ENCODE results near the gene RAD50.
"Not testable (repeated sequence)": the region's sequence is repeated elsewhere in the genome, so short reads cannot be mapped to it uniquely, and the experiment has no call there.

The RAD50 gene

GRCh38 chr5:132675936-132676689 lies 119.3 kb downstream of the RAD50 start:
- no peak for DNase-seq (ENCODE audit: low read depth)

DNA sequence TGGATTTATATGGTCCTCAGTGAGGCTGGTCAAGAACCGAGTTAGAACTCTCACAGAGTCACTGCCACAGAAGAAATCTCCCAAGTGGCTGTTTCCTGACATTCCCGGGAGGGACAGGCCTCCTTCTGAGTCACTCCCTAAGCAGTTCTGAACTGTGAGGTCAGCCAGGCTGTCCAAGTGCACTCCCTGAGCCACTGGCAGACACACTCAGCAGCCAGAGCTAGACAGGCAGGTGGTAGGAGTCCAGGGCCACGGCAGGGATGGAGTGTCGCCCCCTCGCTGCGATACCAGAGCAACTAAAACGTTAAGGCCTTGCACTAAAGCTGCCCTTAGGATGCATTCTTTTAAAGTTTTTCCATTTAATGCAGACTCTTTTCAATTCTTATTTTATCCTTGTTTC lies 120.4 kb downstream of the RAD50 start:
- no peak for DNase-seq (ENCODE audit: low read depth)

GRCh38 chr5:132677682-132678400 lies 121.1 kb downstream of the RAD50 start:
- DNase-seq (ENCODE audit: low read depth), result no peak

GRCh38 chr5:132678735-132679134 lies 122.0 kb downstream of the RAD50 start:
- DNase-seq (ENCODE audit: low read depth), result no peak

- DNase-seq (ENCODE audit: low read depth), result no peak
Observed at GRCh38 chr5:132679166-132679565, 122.4 kb downstream of the RAD50 start.

DNA sequence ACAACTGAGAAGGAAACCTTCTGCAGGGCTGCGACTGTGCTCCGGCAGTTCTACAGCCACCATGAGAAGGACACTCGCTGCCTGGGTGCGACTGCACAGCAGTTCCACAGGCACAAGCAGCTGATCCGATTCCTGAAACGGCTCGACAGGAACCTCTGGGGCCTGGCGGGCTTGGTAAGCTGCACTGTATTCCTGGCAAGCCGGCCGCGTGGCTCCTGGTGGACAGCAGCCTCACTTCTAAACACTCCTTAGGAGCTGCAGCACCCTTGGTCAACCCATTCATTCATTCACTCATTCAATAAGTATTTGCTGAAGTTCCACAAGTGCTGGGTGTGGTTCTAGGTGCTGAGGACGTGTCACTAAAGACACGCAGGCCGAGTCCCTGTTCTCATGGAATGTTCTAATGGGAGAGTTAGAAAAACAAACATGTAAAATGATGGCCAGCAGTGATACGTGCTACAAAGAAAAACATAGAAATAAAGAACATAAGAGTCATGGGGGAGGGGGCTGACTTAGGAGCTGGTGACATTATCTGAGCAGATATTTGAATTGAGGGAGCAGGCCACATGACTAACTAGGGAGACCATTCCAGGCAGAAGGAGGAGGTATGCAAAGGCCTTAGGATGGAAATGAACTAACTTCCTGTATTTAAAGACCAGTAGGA lies 123.1 kb downstream of the RAD50 start:
- DNase-seq (ENCODE audit: low read depth), result no peak

GRCh38 chr5:132680780-132681475 lies 124.2 kb downstream of the RAD50 start:
- no peak for DNase-seq (ENCODE audit: low read depth)

GRCh38 chr5:132681476-132681831 lies 124.7 kb downstream of the RAD50 start:
- no peak for DNase-seq (ENCODE audit: low read depth)

GRCh38 chr5:132681983-132682382 lies 125.2 kb downstream of the RAD50 start:
- DNase-seq (ENCODE audit: low read depth), result no peak

DNA sequence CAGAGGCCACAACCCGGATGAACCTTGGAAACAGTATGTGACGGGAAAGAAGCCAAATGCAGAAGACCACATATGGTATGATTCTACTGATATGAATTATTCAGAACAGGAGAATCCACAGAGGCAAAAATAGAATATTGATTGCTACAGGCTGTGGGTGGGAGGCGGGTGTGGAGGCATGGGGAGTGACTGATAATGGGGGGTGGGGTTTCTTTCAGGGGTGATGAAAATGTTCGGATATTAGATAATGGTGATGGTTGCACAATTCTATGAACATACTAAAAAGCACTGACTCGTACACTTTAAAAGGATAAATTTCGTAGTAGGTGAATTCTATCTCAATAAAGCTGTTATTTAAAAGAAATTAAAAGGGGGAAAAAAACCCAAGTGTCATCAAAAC lies 127.7 kb downstream of the RAD50 start:
- DNase-seq (ENCODE audit: low read depth), result no peak

GRCh38 chr5:132684922-132685720 lies 128.3 kb downstream of the RAD50 start:
- DNase-seq (ENCODE audit: low read depth), result no peak

DNA sequence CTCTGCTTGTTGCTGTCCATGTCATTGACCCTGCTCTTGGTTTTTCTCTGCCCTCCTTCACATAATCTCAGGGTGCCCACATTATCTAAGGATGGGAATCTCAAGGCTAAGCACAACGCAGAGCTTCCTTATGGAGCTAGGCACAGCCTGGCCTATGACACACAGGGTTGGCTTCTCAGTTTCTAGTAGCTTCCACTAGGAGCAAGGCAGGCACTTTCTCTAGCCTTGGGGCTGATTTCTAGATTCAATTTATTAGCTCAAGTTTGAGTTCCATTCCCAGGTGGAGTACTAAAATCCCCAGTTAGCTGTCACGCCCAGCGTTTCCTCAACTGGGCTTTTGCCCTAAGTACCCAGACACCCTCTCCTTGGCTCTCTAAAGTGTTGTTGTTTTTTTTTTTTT lies 129.4 kb downstream of the RAD50 start:
- DNase-seq (ENCODE audit: low read depth), result no peak

DNA sequence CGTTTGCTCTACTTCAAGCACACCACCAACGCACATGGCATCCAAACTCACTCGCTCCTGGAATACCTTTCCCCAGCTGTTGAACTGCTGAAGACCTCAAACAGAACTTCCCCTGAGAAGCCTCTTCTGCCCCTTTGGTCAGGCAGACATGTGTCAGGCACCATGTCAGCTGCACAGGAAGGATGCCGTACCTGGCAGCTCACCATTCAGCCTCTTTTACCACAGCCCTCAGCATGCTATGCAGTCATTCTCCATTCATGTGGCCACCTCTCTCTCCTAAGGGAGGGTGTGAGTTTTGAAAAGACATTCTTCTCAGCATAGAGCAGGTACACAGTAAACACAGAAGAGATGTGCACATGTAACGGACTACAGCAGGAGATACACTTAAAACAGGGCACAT lies 131.2 kb downstream of the RAD50 start:
- peak; percentile 19 for DNase-seq (ENCODE audit: low read depth)

GRCh38 chr5:132688536-132689339 lies 132.0 kb downstream of the RAD50 start:
- no peak for DNase-seq (ENCODE audit: low read depth)

DNA sequence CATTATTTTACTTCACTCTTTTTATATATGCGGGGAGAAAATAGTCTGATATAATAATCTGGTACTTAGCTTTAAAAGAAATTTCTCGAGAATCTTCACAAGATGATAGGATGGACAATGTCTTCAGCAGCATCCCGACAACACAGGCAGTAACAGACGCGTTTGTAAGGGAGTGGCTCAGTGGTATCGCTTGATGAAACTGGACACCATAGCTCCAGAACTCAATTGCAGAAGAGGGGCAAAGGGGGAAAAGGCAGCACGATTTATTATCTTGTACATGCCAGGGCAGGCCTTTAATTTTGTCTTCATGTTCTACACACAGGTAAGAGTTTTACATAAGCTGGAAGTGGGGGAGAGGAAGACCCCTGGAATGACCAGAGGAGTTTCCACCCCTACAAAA lies 132.7 kb downstream of the RAD50 start:
- no peak for DNase-seq (ENCODE audit: low read depth)

DNA sequence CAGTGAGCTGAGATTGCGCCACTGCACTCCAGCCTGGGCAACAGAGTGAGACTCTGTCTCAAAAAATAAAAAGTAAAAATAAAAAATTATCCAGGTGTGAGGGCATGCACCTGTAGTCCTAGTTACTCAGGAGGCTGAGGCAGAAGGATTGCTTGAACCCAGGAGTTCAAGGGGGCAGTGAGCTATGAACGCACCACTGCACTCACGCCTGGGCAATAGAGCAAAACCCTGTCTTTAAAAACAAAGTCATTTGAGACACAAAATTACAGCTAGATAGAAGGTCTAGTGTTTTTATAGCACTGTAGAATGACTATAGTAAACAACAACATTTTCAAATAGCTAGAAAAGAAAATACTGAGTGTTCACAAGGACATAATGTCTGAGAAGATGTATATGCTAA lies 133.4 kb downstream of the RAD50 start:
- DNase-seq (ENCODE audit: low read depth), result no peak

- not testable (repeated sequence) for DNase-seq (ENCODE audit: low read depth)
Observed at GRCh38 chr5:132691755-132692631, 135.2 kb downstream of the RAD50 start.

DNA sequence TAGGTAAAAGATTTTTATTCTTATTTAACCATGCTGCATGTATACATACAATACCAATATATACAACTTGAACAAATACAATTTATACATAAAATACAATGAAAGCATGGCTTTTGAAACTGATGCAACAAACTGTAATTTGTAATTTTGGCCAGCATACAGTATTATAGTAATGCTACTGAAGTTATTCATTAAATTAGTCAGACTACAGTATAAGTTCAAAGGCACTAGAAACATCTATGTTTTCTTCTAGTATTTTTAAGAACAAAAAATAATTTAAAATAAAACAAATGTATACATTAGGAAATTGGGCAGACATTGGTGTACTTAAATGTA lies 135.8 kb downstream of the RAD50 start:
- no peak for DNase-seq (ENCODE audit: low read depth)
